ENCODE measurements around the gene OR2F1.

The OR2F1 gene

GRCh38 chr7:143954544-143954943 is at the start of gene OR2F1:
Gene OR2F1 (plus strand): TSS chr7:143954844. CDS start chr7:143959971, 5,127 bp downstream.
- no peak for DNase-seq (ENCODE audit: low read depth)
- H3K4me3 ChIP-seq (ENCODE audit: low read depth, low read length) = no peak within 1 kb of the TSS
- TF ChIP-seq MYC (IDR thresholded peaks at IDR 0.05; ENCODE audit: low read depth, low read length) = no peak
- TF ChIP-seq POLR2A (IDR thresholded peaks at IDR 0.05; ENCODE audit: extremely low read depth, insufficient read length) = no peak
- TF ChIP-seq MAX (IDR thresholded peaks at IDR 0.05; ENCODE audit: low read depth, low read length) = no peak
- TF ChIP-seq CTCF (IDR thresholded peaks at IDR 0.05; ENCODE audit: low read depth, low read length) = no peak

GRCh38 chr7:143905509-143905908 is 49.1 kb upstream of the OR2F1 start:
- no peak for DNase-seq (ENCODE audit: low read depth)
- TF ChIP-seq MAX (IDR thresholded peaks at IDR 0.05; ENCODE audit: low read depth, low read length) (no peak), CTCF (IDR thresholded peaks at IDR 0.05; ENCODE audit: low read depth, low read length) (no peak), POLR2A (IDR thresholded peaks at IDR 0.05; ENCODE audit: extremely low read depth, insufficient read length) (no peak), MYC (IDR thresholded peaks at IDR 0.05; ENCODE audit: low read depth, low read length) (no peak)
- H3K4me3 ChIP-seq (ENCODE audit: low read depth, low read length) = no peak overlapping the region

- TF ChIP-seq MYC (IDR thresholded peaks at IDR 0.05; ENCODE audit: low read depth, low read length) = no peak
- TF ChIP-seq MAX (IDR thresholded peaks at IDR 0.05; ENCODE audit: low read depth, low read length) = no peak
- no peak for TF ChIP-seq CTCF (IDR thresholded peaks at IDR 0.05; ENCODE audit: low read depth, low read length)
- TF ChIP-seq POLR2A (IDR thresholded peaks at IDR 0.05; ENCODE audit: extremely low read depth, insufficient read length) = no peak
- no peak overlapping the region for H3K4me3 ChIP-seq (ENCODE audit: low read depth, low read length)
- no peak for DNase-seq (ENCODE audit: low read depth)
Measured at GRCh38 chr7:143906151-143906550, 48.5 kb upstream of the OR2F1 start.

- TF ChIP-seq POLR2A (IDR thresholded peaks at IDR 0.05; ENCODE audit: extremely low read depth, insufficient read length) (no peak), MAX (IDR thresholded peaks at IDR 0.05; ENCODE audit: low read depth, low read length) (no peak), MYC (IDR thresholded peaks at IDR 0.05; ENCODE audit: low read depth, low read length) (no peak), CTCF (IDR thresholded peaks at IDR 0.05; ENCODE audit: low read depth, low read length) (no peak)
- DNase-seq (ENCODE audit: low read depth) = no peak
- no peak overlapping the region for H3K4me3 ChIP-seq (ENCODE audit: low read depth, low read length)
Measured at GRCh38 chr7:143906895-143907294, 47.7 kb upstream of the OR2F1 start.

- H3K4me3 ChIP-seq (ENCODE audit: low read depth, low read length) = no peak overlapping the region
- no peak for TF ChIP-seq MYC (IDR thresholded peaks at IDR 0.05; ENCODE audit: low read depth, low read length)
- TF ChIP-seq CTCF (IDR thresholded peaks at IDR 0.05; ENCODE audit: low read depth, low read length) = no peak
- DNase-seq (ENCODE audit: low read depth) = no peak
Measured at GRCh38 chr7:143908120-143908519, 46.5 kb upstream of the OR2F1 start.

GRCh38 chr7:143909863-143910262 is 44.8 kb upstream of the OR2F1 start:
- TF ChIP-seq MYC (IDR thresholded peaks at IDR 0.05; ENCODE audit: low read depth, low read length) (no peak), CTCF (IDR thresholded peaks at IDR 0.05; ENCODE audit: low read depth, low read length) (no peak), MAX (IDR thresholded peaks at IDR 0.05; ENCODE audit: low read depth, low read length) (no peak), POLR2A (IDR thresholded peaks at IDR 0.05; ENCODE audit: extremely low read depth, insufficient read length) (no peak)
- no peak for DNase-seq (ENCODE audit: low read depth)
- no peak overlapping the region for H3K4me3 ChIP-seq (ENCODE audit: low read depth, low read length)
